ENCODE results near the gene ITGA8. TPM values are rescaled to one million over a fixed set of nuclear protein-coding genes. Genes with fewer than 3 reads are reported as not detected.

ITGA8 gene
- total and polyA plus RNA-seq, 10 donors, result 1.7 to 60.3 (median 32.9) TPM

DNA sequence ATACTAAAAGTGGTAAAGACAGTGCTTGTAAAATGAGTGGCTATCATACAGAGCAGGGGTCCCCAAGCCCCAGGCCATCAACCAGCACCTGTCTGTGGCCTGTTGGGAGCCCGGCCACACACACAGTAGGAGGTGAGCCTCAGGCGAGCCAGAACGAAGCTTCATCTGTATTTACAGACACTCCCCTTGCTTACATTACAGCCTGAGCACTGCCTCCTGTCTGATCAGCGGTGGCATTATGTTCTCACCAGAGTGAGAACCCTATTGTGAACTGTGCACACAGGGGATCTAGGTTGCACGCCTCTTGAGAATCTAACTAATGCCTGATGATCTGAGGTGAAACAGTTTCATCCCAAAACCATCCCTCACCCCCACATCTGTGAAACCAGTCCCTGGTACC, 58.7 kb downstream of the ITGA8 start:
- DNase-seq, result no peak
- 73 to 90% (median 85%) methylated on average over 5 of the region's 5 CpGs for WGBS, 5 donors
- Histone ChIP-seq H3K4me3 (no peak overlapping the region), H3K27me3 (replicated peaks in 1 of 7) (no peaks in the 10 kb centered on the region), H3K4me1 (peaks cover 0 to 8% (median 0%) of the 10 kb centered on the region in 6 donors), H3K36me3 (peaks cover 0 to 8% (median 0%) of the 10 kb centered on the region in 6 donors), H3K27ac (no peak overlapping the region), H3K9me3 (no peaks in the 10 kb centered on the region)
- TF ChIP-seq POLR2A (IDR thresholded peaks at IDR 0.05) (no peak), POLR2AphosphoS5 (IDR thresholded peaks at IDR 0.05) (no peak)
- TF ChIP-seq, protein P1, sequence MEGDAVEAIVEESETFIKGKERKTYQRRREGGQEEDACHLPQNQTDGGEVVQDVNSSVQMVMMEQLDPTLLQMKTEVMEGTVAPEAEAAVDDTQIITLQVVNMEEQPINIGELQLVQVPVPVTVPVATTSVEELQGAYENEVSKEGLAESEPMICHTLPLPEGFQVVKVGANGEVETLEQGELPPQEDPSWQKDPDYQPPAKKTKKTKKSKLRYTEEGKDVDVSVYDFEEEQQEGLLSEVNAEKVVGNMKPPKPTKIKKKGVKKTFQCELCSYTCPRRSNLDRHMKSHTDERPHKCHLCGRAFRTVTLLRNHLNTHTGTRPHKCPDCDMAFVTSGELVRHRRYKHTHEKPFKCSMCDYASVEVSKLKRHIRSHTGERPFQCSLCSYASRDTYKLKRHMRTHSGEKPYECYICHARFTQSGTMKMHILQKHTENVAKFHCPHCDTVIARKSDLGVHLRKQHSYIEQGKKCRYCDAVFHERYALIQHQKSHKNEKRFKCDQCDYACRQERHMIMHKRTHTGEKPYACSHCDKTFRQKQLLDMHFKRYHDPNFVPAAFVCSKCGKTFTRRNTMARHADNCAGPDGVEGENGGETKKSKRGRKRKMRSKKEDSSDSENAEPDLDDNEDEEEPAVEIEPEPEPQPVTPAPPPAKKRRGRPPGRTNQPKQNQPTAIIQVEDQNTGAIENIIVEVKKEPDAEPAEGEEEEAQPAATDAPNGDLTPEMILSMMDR (IDR thresholded peaks at IDR 0.05 in 8 of 11, conservative IDR thresholded peaks at IDR 0.05 in 3 of 11), result no peak
- intact Hi-C loops (cut with DNase I; ENCODE audit: low total_unique reads), result no loop called here

DNA sequence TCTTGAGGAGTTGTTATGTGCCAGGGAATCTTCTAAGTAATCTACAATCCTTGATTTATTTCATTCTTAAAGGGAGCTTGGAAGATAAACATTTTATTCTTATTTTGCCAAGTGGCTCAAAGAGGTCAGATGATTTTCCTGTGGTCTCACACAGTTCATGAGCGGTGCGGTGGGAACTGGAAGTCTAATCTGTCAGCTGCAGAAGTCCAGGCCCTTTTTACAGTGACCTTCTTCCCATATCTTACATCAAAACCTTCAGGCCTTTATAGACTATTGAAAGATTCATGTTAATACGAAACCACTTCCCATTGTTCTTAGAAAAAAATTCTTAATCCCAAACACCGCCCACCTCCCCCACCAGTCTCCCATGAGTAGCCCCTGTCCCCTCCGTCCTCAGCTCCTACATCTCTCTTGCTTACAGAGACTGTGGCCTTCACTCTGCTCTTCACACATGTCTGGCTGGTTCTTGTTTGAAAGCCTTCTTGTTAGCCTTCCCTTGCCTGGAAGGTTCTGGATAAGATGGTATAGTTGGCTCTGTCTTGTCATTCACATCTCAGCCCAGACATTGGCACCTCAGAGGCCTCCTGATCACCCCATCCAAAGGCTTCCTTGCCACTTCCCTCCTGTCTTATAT, 61.5 kb downstream of the ITGA8 start:
- no peak for TF ChIP-seq POLR2AphosphoS5 (IDR thresholded peaks at IDR 0.05)
- TF ChIP-seq, protein P1 (IDR thresholded peaks at IDR 0.05 in 8 of 11, conservative IDR thresholded peaks at IDR 0.05 in 3 of 11), result no peak
- TF ChIP-seq POLR2A (IDR thresholded peaks at IDR 0.05), result no peak
- peaks cover 0 to 8% (median 0%) of the 10 kb centered on the region in 6 donors for H3K36me3 ChIP-seq
- no peak overlapping the region for H3K4me3 ChIP-seq
- DNase-seq, result no peak
- H3K9me3 ChIP-seq, result no peaks in the 10 kb centered on the region
- peak overlapping the region in 2 of 8 donors; percentile 25 to 31 for H3K27ac ChIP-seq
- no peaks in the 10 kb centered on the region for H3K27me3 ChIP-seq (replicated peaks in 1 of 7)
- H3K4me1 ChIP-seq, result peaks cover 0 to 8% (median 0%) of the 10 kb centered on the region in 6 donors
- intact Hi-C loops (cut with DNase I; ENCODE audit: low total_unique reads), result no loop called here
- 50 to 58% (median 51%) methylated on average over 5 of the region's 5 CpGs for WGBS, 5 donors

DNA sequence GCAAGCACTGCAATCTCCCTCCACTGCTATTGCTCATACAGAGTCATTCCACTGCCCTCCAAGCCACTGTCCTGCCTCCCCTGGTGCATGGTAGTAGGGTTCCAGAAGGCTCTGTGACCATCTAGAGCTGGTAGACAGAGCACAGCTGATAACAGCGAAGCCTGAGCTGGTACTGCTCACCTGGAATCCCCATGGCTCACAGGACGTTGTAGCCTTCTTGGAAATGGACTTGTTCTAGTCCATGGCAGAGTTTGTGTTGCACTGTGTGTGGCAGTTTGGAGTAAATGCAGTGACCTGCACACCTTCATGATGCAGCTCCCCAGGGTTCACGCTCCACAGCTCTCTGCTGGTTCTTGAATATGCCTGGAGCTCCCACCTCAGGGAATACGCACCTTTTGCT, 67.0 kb downstream of the ITGA8 start:
- H3K9me3 ChIP-seq, result no peaks in the 10 kb centered on the region
- intact Hi-C loops (cut with DNase I; ENCODE audit: low total_unique reads), result no loop called here
- no peaks in the 10 kb centered on the region for H3K36me3 ChIP-seq
- no peak overlapping the region for H3K27ac ChIP-seq
- no peak for DNase-seq
- no peaks in the 10 kb centered on the region for H3K4me1 ChIP-seq
- 81 to 94% (median 88%) methylated on average over 4 of the region's 4 CpGs for WGBS, 5 donors
- H3K4me3 ChIP-seq, result no peak overlapping the region
- TF ChIP-seq, protein P1 (IDR thresholded peaks at IDR 0.05 in 8 of 11, conservative IDR thresholded peaks at IDR 0.05 in 3 of 11), result no peak
- TF ChIP-seq POLR2A (IDR thresholded peaks at IDR 0.05) (no peak), POLR2AphosphoS5 (IDR thresholded peaks at IDR 0.05) (no peak)
- H3K27me3 ChIP-seq (replicated peaks in 1 of 7), result no peaks in the 10 kb centered on the region

DNA sequence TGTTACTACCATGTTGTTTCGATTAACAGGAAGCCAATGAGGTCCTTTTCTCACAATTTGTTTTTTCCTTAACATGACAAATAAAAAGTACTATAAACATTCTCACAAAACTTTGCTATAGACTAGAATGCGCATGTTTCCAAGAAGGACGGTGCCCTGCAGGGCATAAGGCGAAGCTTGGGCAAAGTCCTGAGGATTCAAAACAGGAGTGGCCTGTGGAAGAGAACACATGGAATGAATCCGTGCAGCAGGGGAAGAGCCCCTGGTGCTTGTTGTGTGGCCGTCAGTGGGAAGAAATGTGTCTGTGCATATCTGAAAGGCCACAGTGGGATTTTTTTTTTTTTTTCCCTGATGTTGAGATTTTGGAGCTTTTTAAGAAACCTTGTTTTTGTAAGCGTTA, 67.6 kb downstream of the ITGA8 start:
- Histone ChIP-seq H3K27ac (no peak overlapping the region), H3K9me3 (no peaks in the 10 kb centered on the region), H3K4me1 (no peaks in the 10 kb centered on the region), H3K36me3 (no peaks in the 10 kb centered on the region), H3K4me3 (no peak overlapping the region), H3K27me3 (replicated peaks in 1 of 7) (no peaks in the 10 kb centered on the region)
- TF ChIP-seq, protein P1 (IDR thresholded peaks at IDR 0.05 in 8 of 11, conservative IDR thresholded peaks at IDR 0.05 in 3 of 11), result no peak
- TF ChIP-seq POLR2A (IDR thresholded peaks at IDR 0.05), result no peak
- TF ChIP-seq POLR2AphosphoS5 (IDR thresholded peaks at IDR 0.05), result no peak
- intact Hi-C loops (cut with DNase I; ENCODE audit: low total_unique reads), result no loop called here
- DNase-seq, result no peak
- 84 to 88% (median 87%) methylated on average over 7 of the region's 7 CpGs for WGBS, 5 donors

Data from spleen (tissue), 11 donors.